K562 (cell line): ENCODE measurements around the gene ZMIZ1. TPM values are rescaled to one million over a fixed set of nuclear protein-coding genes. Genes with fewer than 3 reads are reported as not detected.

Source experiments
- ATF1 ChIP-seq, 2 experiments: fragments of 450-650 bp in 1 of 2; IDR thresholded peaks; 2 replicates each; pipeline ENCODE4 v1.6.1; 2016; ENCODE audit warnings: missing compliant biosample characterization in 1 of 2, missing genetic modification characterization in 1 of 2
- DDX20 ChIP-seq: fragments of 450-650 bp; IDR thresholded peaks from 2 replicates; pipeline ENCODE4 v1.6.1; 2016; ENCODE audit warnings: missing genetic modification characterization, low read depth, mild to moderate bottlenecking, missing compliant biosample characterization, moderate library complexity
- E2F3 ChIP-seq: fragments of 250-450 bp; sonication (Bioruptor Pico); IDR thresholded peaks from 2 replicates; pipeline ENCODE4 v1.4.0; 2020; ENCODE audit warnings: mild to moderate bottlenecking
- EWSR1 ChIP-seq: fragments of 450-650 bp; IDR thresholded peaks from 2 replicates; pipeline ENCODE4 v1.6.1; 2018; ENCODE audit warnings: borderline replicate concordance, mild to moderate bottlenecking, low read depth, moderate library complexity; ENCODE audit not compliant: partially characterized antibody
- FOS ChIP-seq: IDR thresholded peaks from 3 replicates; pipeline ENCODE4 v1.6.1; 2011; ENCODE audit not compliant: insufficient read length; ENCODE audit errors: extremely low read depth
- FOXJ2 ChIP-seq: fragments of 200-800 bp; sonication (Bioruptor generic); IDR thresholded peaks from 2 replicates; pipeline ENCODE4 v1.6.1; 2016; ENCODE audit warnings: missing genetic modification characterization, missing compliant biosample characterization
- FOXP1 ChIP-seq: sonication (generic); formaldehyde crosslinking; IDR thresholded peaks from 2 replicates; pipeline ENCODE4 v1.8.0; 2022; ENCODE audit warnings: mild to moderate bottlenecking, missing genetic modification reagents
- HINFP ChIP-seq: fragments of 450-650 bp; conservative IDR thresholded peaks from 2 replicates; pipeline ENCODE4 v1.6.1; 2016; ENCODE audit warnings: missing genetic modification characterization, low read depth, mild to moderate bottlenecking, control low read depth, missing compliant biosample characterization
- HOXB6 ChIP-seq: fragments of 250-450 bp; sonication (Bioruptor Pico); IDR thresholded peaks from 2 replicates; pipeline ENCODE4 v1.5.1; 2022; ENCODE audit warnings: mild to moderate bottlenecking, borderline replicate concordance
- MECOM ChIP-seq: fragments of 250-450 bp; sonication (Bioruptor Pico); IDR thresholded peaks from 2 replicates; pipeline ENCODE4 v1.8.0; 2022; ENCODE audit warnings: inconsistent platforms
- NFXL1 ChIP-seq: fragments of 450-650 bp; formaldehyde crosslinking; IDR thresholded peaks from 2 replicates; pipeline ENCODE4 v1.4.0; 2021; ENCODE audit warnings: mild to moderate bottlenecking
- POLR2G ChIP-seq: fragments of 200-400 bp; formaldehyde crosslinking; IDR thresholded peaks from 2 replicates; pipeline ENCODE4 v1.6.1; 2017; ENCODE audit warnings: low read depth, mild to moderate bottlenecking, antibody characterized with exemption, low read length, moderate library complexity
- RBFOX2 ChIP-seq: fragments of 200-400 bp; formaldehyde crosslinking; IDR thresholded peaks from 2 replicates; pipeline ENCODE4 v1.6.1; 2017; ENCODE audit warnings: low read depth, mild to moderate bottlenecking, low read length, moderate library complexity
- RBM14 ChIP-seq: fragments of 200-400 bp; formaldehyde crosslinking; IDR thresholded peaks from 2 replicates; pipeline ENCODE4 v1.6.1; 2018; ENCODE audit warnings: low read depth, mild to moderate bottlenecking, low read length, moderate library complexity, borderline replicate concordance; ENCODE audit not compliant: insufficient read depth
- RBM39 ChIP-seq: fragments of 200-400 bp; formaldehyde crosslinking; optimal IDR thresholded peaks from 2 replicates; pipeline ENCODE3; 2018; ENCODE audit warnings: low read depth, low read length
- TBP ChIP-seq: optimal IDR thresholded peaks from 2 replicates; pipeline ENCODE3; 2011; ENCODE audit warnings: low read depth, low read length, improper control_type of control experiment
- ZKSCAN3 ChIP-seq: fragments of 250-450 bp; sonication (Bioruptor Pico); IDR thresholded peaks from 2 replicates; pipeline ENCODE4 v1.4.0; 2020
- ZNF134 ChIP-seq: fragments of 250-450 bp; sonication (Bioruptor Pico); conservative IDR thresholded peaks from 2 replicates; pipeline ENCODE4 v1.4.0; 2020
- ZNF146 ChIP-seq: IDR thresholded peaks from one replicate; pipeline ENCODE4 v1.6.1; 2018; ENCODE audit warnings: missing compliant biosample characterization; ENCODE audit not compliant: unreplicated experiment
- ZNF175 ChIP-seq: fragments of 200-800 bp; sonication (Bioruptor generic); IDR thresholded peaks from 2 replicates; pipeline ENCODE4 v1.6.1; 2016; ENCODE audit warnings: low read depth, mild to moderate bottlenecking, missing genetic modification characterization, missing compliant biosample characterization
- ZNF639 ChIP-seq, 2 experiments: fragments of 200-800 bp in 1 of 2; sonication (Bioruptor generic) in 1 of 2; sonication (generic) in 1 of 2; formaldehyde crosslinking in 1 of 2; IDR thresholded peaks in 1 of 2; conservative IDR thresholded peaks in 1 of 2; 2 replicates each; pipeline versions ENCODE4 v1.5.0 to v1.6.1; 2016 to 2020; ENCODE audit warnings: missing compliant biosample characterization in 1 of 2, missing genetic modification characterization in 1 of 2, missing genetic modification reagents in 1 of 2
- polyA plus RNA-seq, 8 experiments: library from polyadenylated mRNA; depleted of rRNA in 4 of 8; stranded (reverse) in 5 of 8; unstranded in 3 of 8; fragments of >200 nt; fragmentation: Nextera tagmentation in 2 of 8; fragmentation: Illumina TruSeq in 1 of 8; extraction: Ambion mirVana in 2 of 8; extraction: Trizol in 1 of 8; gene quantifications; 2 replicates each; pipeline versions ENCODE4 v1.2.1 to v1.2.3, GENCODE V29; 2011 to 2014; ENCODE audit warnings: inconsistent platforms in 1 of 8, missing spikeins in 1 of 8
- total RNA-seq, 7 experiments: library from RNA; depleted of rRNA in 6 of 7; stranded (reverse); fragments of >200 nt in 6 of 7; fragmentation: Illumina TruSeq in 2 of 7; extraction: Trizol in 2 of 7; gene quantifications; 2 replicates each; pipeline versions ENCODE4 v1.2.1 to v1.2.3, GENCODE V29; 2011 to 2021; ENCODE audit warnings: low replicate concordance in 1 of 7

ZMIZ1 gene
- total and polyA plus RNA-seq, 9 of the 15 experiments (the other 6 are each of a cell fraction or from before 2014, with no cell fraction given), result 1.0 to 37.3 (median 4.3) TPM

GRCh38 chr10:79149662-79150443, 81.1 kb downstream of the ZMIZ1 start (continued):
- TF ChIP-seq HINFP (tag), result no peak
- TF ChIP-seq ZNF146 (CRISPR knock-in tag), result no peak
- no peak for TF ChIP-seq EWSR1
- TF ChIP-seq MECOM (CRISPR knock-in tag), result peak; percentile 69; the same call in 1 of the 2 replicates
- peak in 1 of 2 experiments; percentile 27; a peak in 1 of 4 replicates for TF ChIP-seq ZNF639 (CRISPR knock-in tag; conservative IDR thresholded peaks at IDR 0.05 in 1 of 2, IDR thresholded peaks at IDR 0.05 in 1 of 2)
- TF ChIP-seq FOXP1, result no peak
- TF ChIP-seq ZKSCAN3 (CRISPR knock-in tag), result no peak
- TF ChIP-seq ZNF134 (CRISPR knock-in tag), result no peak
- TF ChIP-seq TBP, result peak; percentile 29
- no peak for TF ChIP-seq RBM14
- TF ChIP-seq FOXJ2 (tag), result no peak
- no peak for TF ChIP-seq ATF1 (CRISPR knock-in tag; IDR thresholded peaks at IDR 0.05)
- TF ChIP-seq ATF1 (tag; IDR thresholded peaks at IDR 0.05), result no peak; the same call in 1 of the 2 replicates
- TF ChIP-seq ZNF175 (CRISPR knock-in tag), result peak; percentile 84
- TF ChIP-seq E2F3 (CRISPR knock-in tag), result no peak
- TF ChIP-seq HOXB6 (CRISPR knock-in tag), result no peak
- TF ChIP-seq RBM39, result no peak
- peak; percentile 77 for TF ChIP-seq RBFOX2
- no peak for TF ChIP-seq DDX20
- no peak for TF ChIP-seq FOS
- peak; percentile 82 for TF ChIP-seq POLR2G
- TF ChIP-seq NFXL1, result no peak
